HG03060 (cell line): Measurements from ENCODE around the gene LRRC28.

ENCODE experiments used
- ATAC-seq: cut with Tn5 transposase; IDR thresholded peaks from one replicate; pipeline ENCODE4 v1.9.1; 2021; ENCODE audit warnings: low read depth, moderate number of reproducible peaks; ENCODE audit not compliant: unreplicated experiment

LRRC28 gene

GRCh38 chr15:99296386-99296785 lies 45.1 kb downstream of the LRRC28 start:
- ATAC-seq, result no peak

GRCh38 chr15:99303907-99304306 lies 52.6 kb downstream of the LRRC28 start:
- no peak for ATAC-seq

- no peak for ATAC-seq
Observed at GRCh38 chr15:99305761-99306505, 54.7 kb downstream of the LRRC28 start.

GRCh38 chr15:99306694-99307338 lies 55.5 kb downstream of the LRRC28 start:
- no peak for ATAC-seq

GRCh38 chr15:99307735-99308134 lies 56.5 kb downstream of the LRRC28 start:
- no peak for ATAC-seq

GRCh38 chr15:99310745-99311144 lies 59.5 kb downstream of the LRRC28 start:
- no peak for ATAC-seq

- no peak for ATAC-seq
Observed at GRCh38 chr15:99312228-99312627, 60.9 kb downstream of the LRRC28 start.

- no peak for ATAC-seq
Observed at GRCh38 chr15:99312794-99313193, 61.5 kb downstream of the LRRC28 start.

- ATAC-seq, result no peak
Observed at GRCh38 chr15:99315636-99316035, 64.4 kb downstream of the LRRC28 start.

- no peak for ATAC-seq
Observed at GRCh38 chr15:99320374-99321215, 69.3 kb downstream of the LRRC28 start.

GRCh38 chr15:99321468-99321867 lies 70.2 kb downstream of the LRRC28 start:
- no peak for ATAC-seq

- no peak for ATAC-seq
Observed at GRCh38 chr15:99322643-99323405, 71.5 kb downstream of the LRRC28 start.

- ATAC-seq, result no peak
Observed at GRCh38 chr15:99324082-99324620, 72.9 kb downstream of the LRRC28 start.

- ATAC-seq, result no peak
Observed at GRCh38 chr15:99324700-99325099, 73.4 kb downstream of the LRRC28 start.

- ATAC-seq, result no peak
Observed at GRCh38 chr15:99326235-99326634, 75.0 kb downstream of the LRRC28 start.

GRCh38 chr15:99328106-99329072 lies 77.1 kb downstream of the LRRC28 start:
- no peak for ATAC-seq

- no peak for ATAC-seq
Observed at GRCh38 chr15:99331381-99331780, 80.1 kb downstream of the LRRC28 start.

- ATAC-seq, result no peak
Observed at GRCh38 chr15:99333413-99333812, 82.1 kb downstream of the LRRC28 start.

GRCh38 chr15:99333981-99334380 lies 82.7 kb downstream of the LRRC28 start:
- no peak for ATAC-seq
